GM11168 (cell line): Measurements from ENCODE around the gene NOP53.
"Not testable (repeated sequence)": the region's sequence is repeated elsewhere in the genome, so short reads cannot be mapped to it uniquely, and the experiment has no call there.

Experiments used
- in situ Hi-C: fragments of 300-500 bp; cut with MboI; formaldehyde crosslinking; loops from one replicate; pipeline ENCODE4 v1.12.0; 2022; ENCODE audit warnings: low sequenced_read_pairs; ENCODE audit not compliant: unreplicated experiment

Gene NOP53

DNA sequence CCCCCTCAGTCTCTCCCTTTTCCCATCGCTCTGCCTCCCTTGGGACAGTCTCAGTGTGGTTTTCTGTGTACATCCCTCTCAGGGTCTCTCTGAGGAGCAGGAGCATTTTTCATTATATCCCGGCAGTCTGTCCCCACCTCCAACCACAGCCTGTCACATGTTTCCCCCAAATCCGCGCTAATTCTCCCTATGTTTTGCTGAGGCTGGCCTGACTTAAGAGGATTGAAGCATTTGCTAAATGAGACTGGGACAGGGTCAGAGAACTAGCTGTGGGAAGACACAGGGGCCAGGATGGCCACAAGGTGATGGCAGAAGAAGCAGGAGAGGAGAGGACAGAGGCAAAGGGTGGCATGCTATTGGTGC lies 53.5 kb downstream of the NOP53 start:
- in situ Hi-C loops, result no loop called here

DNA sequence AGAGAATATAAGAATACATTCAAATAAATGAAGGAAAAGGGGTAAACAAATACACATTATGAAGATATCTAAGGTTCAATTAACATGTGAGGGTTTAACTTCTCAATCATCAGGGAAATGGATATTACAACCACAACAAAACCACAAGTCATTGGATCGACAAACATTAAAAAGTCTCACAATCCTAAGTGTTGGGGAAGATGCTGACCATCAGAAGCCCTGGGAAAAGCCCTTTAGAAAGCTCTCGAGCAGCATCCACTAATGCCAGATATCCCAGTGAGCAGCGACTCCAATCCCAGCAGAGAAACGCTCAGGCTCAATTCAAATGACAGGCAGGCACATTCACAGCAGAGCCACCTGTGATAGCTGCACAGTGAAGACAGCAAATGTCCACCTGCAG lies 55.9 kb downstream of the NOP53 start:
- in situ Hi-C loops, result no loop called here

GRCh38 chr19:47802521-47803043 lies 57.2 kb downstream of the NOP53 start:
- in situ Hi-C loops, result no loop called here

DNA sequence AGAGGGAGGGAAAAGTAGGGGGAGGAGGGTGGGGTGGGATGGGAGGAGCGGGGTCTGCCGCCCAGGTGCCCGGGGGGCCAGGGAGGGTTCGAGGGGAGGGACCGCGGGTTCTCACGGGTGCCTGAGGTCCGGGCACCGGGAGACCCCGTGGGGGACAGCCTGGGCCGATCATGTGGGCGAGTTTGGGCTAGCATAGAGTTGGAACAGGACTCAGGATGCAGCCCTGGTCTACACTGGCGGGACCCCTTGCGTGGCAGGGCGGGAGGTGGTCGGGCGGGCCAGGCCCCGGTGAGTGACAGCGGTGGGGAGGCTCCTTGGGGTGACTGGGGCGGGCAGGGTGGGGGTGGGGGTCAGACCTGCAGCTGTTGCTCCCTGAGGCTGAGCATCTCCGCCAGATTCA lies 57.8 kb downstream of the NOP53 start:
- in situ Hi-C loops, result not testable (repeated sequence)

DNA sequence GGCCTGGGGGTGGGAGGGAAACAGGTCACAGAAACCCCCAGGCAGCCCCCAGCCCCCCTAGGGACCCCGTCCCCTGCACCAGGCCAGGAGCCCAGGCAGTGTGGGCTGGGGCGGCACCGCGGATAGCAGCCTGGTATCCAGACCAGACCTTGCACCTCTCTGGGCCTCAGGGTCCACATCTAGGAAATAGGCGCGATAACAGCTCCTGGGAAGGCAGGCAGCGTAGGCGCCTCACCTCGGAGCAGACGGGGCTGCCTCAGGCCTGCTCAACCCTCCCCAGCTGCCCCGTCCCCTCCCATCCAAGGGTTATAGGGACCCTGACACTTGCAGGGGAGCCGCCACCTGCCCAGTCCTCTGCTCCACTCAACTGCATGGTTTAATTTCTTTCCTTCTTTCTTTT lies 58.3 kb downstream of the NOP53 start:
- in situ Hi-C loops, result not testable (repeated sequence)

DNA sequence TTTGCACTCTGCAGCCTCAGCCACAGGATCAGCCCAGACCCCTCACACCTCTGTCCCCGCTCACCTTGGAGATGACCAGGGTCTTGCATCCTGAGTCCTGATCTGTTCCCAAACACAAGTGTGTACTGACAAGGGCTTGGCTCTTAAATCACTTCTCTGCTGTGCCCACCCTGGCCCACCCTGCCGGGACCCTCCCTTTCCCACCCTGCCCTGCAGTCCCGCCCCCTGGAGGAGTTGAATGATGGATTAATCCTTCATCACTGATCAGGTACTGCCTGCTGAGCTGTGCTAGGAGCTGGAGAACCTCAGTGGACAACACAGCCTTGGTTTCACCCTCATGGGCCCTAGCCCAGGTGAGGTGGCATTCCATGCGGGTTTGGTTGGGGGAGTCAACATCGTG lies 59.1 kb downstream of the NOP53 start, which contains the start of gene TPRX1:
Gene TPRX1 (minus strand): TSS at position 101 of the 400 bp plus-strand sequence. CDS start 12 bp downstream, at position 89.
- in situ Hi-C loops, result not testable (repeated sequence)

DNA sequence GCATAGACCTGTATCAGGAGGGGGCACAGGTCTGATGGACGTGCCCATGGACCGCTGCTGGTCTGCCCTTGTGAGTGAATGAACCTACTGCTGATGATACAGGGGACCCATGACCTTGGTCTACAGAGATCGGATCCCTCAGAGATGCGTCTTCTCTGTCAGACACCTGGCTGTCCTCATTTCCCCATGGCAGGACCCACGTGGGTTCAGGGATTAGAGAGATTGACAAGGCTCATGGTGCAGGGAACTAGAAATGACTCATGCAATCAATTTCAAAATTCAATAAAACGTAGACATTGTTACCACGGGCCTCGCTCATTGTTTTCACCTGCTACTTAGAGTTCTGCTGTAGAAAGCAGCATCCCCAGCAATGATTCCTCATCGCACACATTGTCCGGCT lies 60.0 kb downstream of the NOP53 start:
- in situ Hi-C loops, result no loop called here

GRCh38 chr19:47806435-47806834 lies 61.1 kb downstream of the NOP53 start:
- in situ Hi-C loops, result no loop called here
